Esophagus squamous epithelium (tissue), 5 donors: ENCODE data around the gene CNTROB. TPM values are rescaled to one million over a fixed set of nuclear protein-coding genes. Genes with fewer than 3 reads are reported as not detected.

Experiments
- DNase-seq: peaks from one replicate; lab custom pipeline; 2025; lab: John Stamatoyannopoulos, UW
- H3K27ac ChIP-seq, 4 donors: fragments of 200-600 bp; sonication (generic); one replicate each; pipeline ENCODE4 v1.5.1; 2016 to 2019; ENCODE audit warnings: mild to moderate bottlenecking in 1 of 4
- H3K27me3 ChIP-seq, 4 donors: fragments of 200-600 bp; sonication (generic); 1 replicate in 3 of 4; 2 replicates in 1 of 4; pipeline versions ENCODE4 v1.5.1 to v1.6.0; 2017 to 2021; ENCODE audit warnings: antibody characterized with exemption in 1 of 4
- H3K36me3 ChIP-seq, 3 donors: fragments of 200-600 bp; sonication (generic); one replicate each; pipeline ENCODE4 v1.5.1; 2016 to 2019
- H3K4me1 ChIP-seq, 3 donors: fragments of 200-600 bp; sonication (generic); one replicate each; pipeline ENCODE4 v1.5.1; 2017 to 2019
- H3K4me3 ChIP-seq, 4 donors: fragments of 200-600 bp; sonication (generic); 1 replicate in 3 of 4; 2 replicates in 1 of 4; pipeline ENCODE4 v1.5.1; 2016 to 2019; ENCODE audit warnings: mild to moderate bottlenecking in 2 of 4, moderate library complexity in 1 of 4
- H3K9me3 ChIP-seq, 3 donors: fragments of 200-600 bp; sonication (generic); one replicate each; pipeline ENCODE4 v1.5.1; 2016 to 2019
- CTCF ChIP-seq, 6 experiments: fragments of 450-650 bp in 4 of 6; fragments of 200-600 bp in 2 of 6; sonication (generic) in 2 of 6; IDR thresholded peaks; one replicate each; pipeline ENCODE4 v1.5.1; 2016 to 2019; ENCODE audit warnings: antibody characterized with exemption in 6 of 6, mild to moderate bottlenecking in 4 of 6, moderate library complexity in 4 of 6
- POLR2A ChIP-seq, 4 donors: fragments of 450-650 bp; IDR thresholded peaks; one replicate each; pipeline ENCODE4 v1.6.1; 2017; ENCODE audit warnings: antibody characterized with exemption in 4 of 4, mild to moderate bottlenecking in 4 of 4, moderate library complexity in 3 of 4
- WGBS, 2 donors: methylation state at CpG; one replicate each; pipeline ENCODE4 v1.1.5; 2018; 5-methylcytosine and 5-hydroxymethylcytosine counted together
- intact Hi-C: fragments of 100-400 bp; cut with DNase I; formaldehyde crosslinking; loops from one replicate; pipeline ENCODE4 v1.15.0; 2022
- total RNA-seq, 4 donors: library from RNA; depleted of rRNA; stranded (reverse); fragments of >200 nt; gene quantifications; one replicate each; pipeline ENCODE4 v1.1.0, GENCODE V29; 2016
- donor health status: DM: yes; HTN: yes; CAD: no.

CNTROB gene
- total RNA-seq, 4 donors from 2014 or later: 12.4 to 21.4 (median 13.5) TPM

- Histone ChIP-seq H3K4me3 (no peak overlapping the region), H3K27me3 (peaks cover 0 to 58% (median 0%) of the 10 kb centered on the region in 4 donors), H3K36me3 (no peaks in the 10 kb centered on the region), H3K27ac (no peak overlapping the region), H3K9me3 (no peaks in the 10 kb centered on the region), H3K4me1 (no peaks in the 10 kb centered on the region)
- intact Hi-C loops: loop anchor here (10.0 kb wide), 1 partner anchor 237 kb away; no protein-coding TSS in a partner anchor
- DNase-seq: no peak
- 42 to 55% methylated on average over 7 of the region's 7 CpGs for WGBS, 2 donors
- TF ChIP-seq POLR2A (IDR thresholded peaks at IDR 0.05): no peak
- TF ChIP-seq CTCF (IDR thresholded peaks at IDR 0.05): no peak
These were observed 50.2 kb downstream of the CNTROB start for GRCh38 chr17:7982173-7982572.

GRCh38 chr17:7982666-7983065 lies 50.7 kb downstream of the CNTROB start:
- H3K36me3 ChIP-seq: no peaks in the 10 kb centered on the region
- DNase-seq: no peak
- peaks cover 0 to 62% (median 0%) of the 10 kb centered on the region in 4 donors for H3K27me3 ChIP-seq
- TF ChIP-seq CTCF (IDR thresholded peaks at IDR 0.05) (no peak), POLR2A (IDR thresholded peaks at IDR 0.05) (no peak)
- H3K9me3 ChIP-seq: no peaks in the 10 kb centered on the region
- intact Hi-C loops: loop anchor here (10.0 kb wide), 1 partner anchor 238 kb away; no protein-coding TSS in a partner anchor
- H3K4me3 ChIP-seq: no peak overlapping the region
- H3K27ac ChIP-seq: no peak overlapping the region
- H3K4me1 ChIP-seq: no peaks in the 10 kb centered on the region
- 83 to 84% methylated on average over 6 of the region's 6 CpGs for WGBS, 2 donors

GRCh38 chr17:7984904-7985303 lies 52.9 kb downstream of the CNTROB start:
- 75 to 83% methylated on average over 2 to 6 of the region's 9 CpGs for WGBS, 2 donors
- Histone ChIP-seq H3K4me3 (no peak overlapping the region), H3K4me1 (peaks cover 0 to 12% (median 4%) of the 10 kb centered on the region in 3 donors), H3K27me3 (peaks cover 0 to 63% (median 0%) of the 10 kb centered on the region in 4 donors), H3K9me3 (no peaks in the 10 kb centered on the region), H3K27ac (no peak overlapping the region), H3K36me3 (no peaks in the 10 kb centered on the region)
- intact Hi-C loops: loop anchor here (5.0 to 10.0 kb wide), 2 partner anchors 73 to 240 kb away; no protein-coding TSS in a partner anchor
- no peak for DNase-seq
- TF ChIP-seq CTCF (IDR thresholded peaks at IDR 0.05) (no peak), POLR2A (IDR thresholded peaks at IDR 0.05) (no peak)

- H3K36me3 ChIP-seq: no peaks in the 10 kb centered on the region
- H3K9me3 ChIP-seq: no peaks in the 10 kb centered on the region
- intact Hi-C loops: loop anchor here (5.0 to 10.0 kb wide), 2 partner anchors 75 to 243 kb away; no protein-coding TSS in a partner anchor
- H3K27me3 ChIP-seq: peaks cover 0 to 40% (median 0%) of the 10 kb centered on the region in 4 donors
- TF ChIP-seq CTCF (IDR thresholded peaks at IDR 0.05) (no peak), POLR2A (IDR thresholded peaks at IDR 0.05) (no peak)
- no peak overlapping the region for H3K27ac ChIP-seq
- DNase-seq: no peak
- peaks cover 0 to 20% (median 5%) of the 10 kb centered on the region in 3 donors for H3K4me1 ChIP-seq
- 61 to 62% methylated on average over 12 of the region's 12 CpGs for WGBS, 2 donors
- H3K4me3 ChIP-seq: no peak overlapping the region
These were observed 55.3 kb downstream of the CNTROB start for GRCh38 chr17:7987112-7987893.

GRCh38 chr17:7988750-7989178 lies 56.8 kb downstream of the CNTROB start:
- intact Hi-C loops: loop anchor here (5.0 to 10.0 kb wide), 2 partner anchors 76 to 244 kb away; no protein-coding TSS in a partner anchor
- Histone ChIP-seq H3K27ac (no peak overlapping the region), H3K4me3 (no peak overlapping the region), H3K9me3 (no peaks in the 10 kb centered on the region), H3K27me3 (peaks cover 0 to 28% (median 0%) of the 10 kb centered on the region in 4 donors), H3K36me3 (no peaks in the 10 kb centered on the region), H3K4me1 (peaks cover 0 to 20% (median 5%) of the 10 kb centered on the region in 3 donors)
- DNase-seq: no peak
- 4 to 12% methylated on average over 5 of the region's 5 CpGs for WGBS, 2 donors
- peak in 5 of 6 experiments; percentile 63 to 89 (median 78) for TF ChIP-seq CTCF (IDR thresholded peaks at IDR 0.05)
- TF ChIP-seq POLR2A (IDR thresholded peaks at IDR 0.05): no peak
